Measurements from ENCODE around the gene SAMD7.

The SAMD7 gene

GRCh38 chr3:169907476-169907875, 3.9 kb upstream of the SAMD7 start:
- H3K27ac ChIP-seq (ENCODE audit: insufficient read depth, low read depth, low read length, poor library complexity, severe bottlenecking) = no peak overlapping the region
- no peak overlapping the region for H3K4me3 ChIP-seq (ENCODE audit: insufficient read depth, low read depth, low read length)
- no peaks in the 10 kb centered on the region for H3K9me3 ChIP-seq (ENCODE audit: control insufficient read depth, low read length)
- H3K4me1 ChIP-seq (ENCODE audit: control insufficient read depth, insufficient read depth, low read length) = no peaks in the 10 kb centered on the region
- no peaks in the 10 kb centered on the region for H3K36me3 ChIP-seq (ENCODE audit: control insufficient read depth, insufficient read depth, low read length)
- H3K27me3 ChIP-seq (ENCODE audit: control insufficient read depth, insufficient read depth, low read length, poor library complexity, severe bottlenecking) = no peaks in the 10 kb centered on the region

- Histone ChIP-seq H3K4me1 (ENCODE audit: control insufficient read depth, insufficient read depth, low read length) (no peaks in the 10 kb centered on the region), H3K36me3 (ENCODE audit: control insufficient read depth, insufficient read depth, low read length) (no peaks in the 10 kb centered on the region), H3K9me3 (ENCODE audit: control insufficient read depth, low read length) (no peaks in the 10 kb centered on the region), H3K27ac (ENCODE audit: insufficient read depth, low read depth, low read length, poor library complexity, severe bottlenecking) (no peak overlapping the region), H3K27me3 (ENCODE audit: control insufficient read depth, insufficient read depth, low read length, poor library complexity, severe bottlenecking) (no peaks in the 10 kb centered on the region), H3K4me3 (ENCODE audit: insufficient read depth, low read depth, low read length) (no peak overlapping the region)
- 91 to 95% methylated on average over 4 of the region's 4 CpGs for WGBS, 2 experiments
These were observed 3.4 kb upstream of the SAMD7 start for GRCh38 chr3:169907944-169908343.

GRCh38 chr3:169913323-169913722, 2.0 kb downstream of the SAMD7 start:
- Histone ChIP-seq H3K4me1 (ENCODE audit: control insufficient read depth, insufficient read depth, low read length) (no peaks in the 10 kb centered on the region), H3K9me3 (ENCODE audit: control insufficient read depth, low read length) (no peaks in the 10 kb centered on the region), H3K27ac (ENCODE audit: insufficient read depth, low read depth, low read length, poor library complexity, severe bottlenecking) (no peak overlapping the region), H3K36me3 (ENCODE audit: control insufficient read depth, insufficient read depth, low read length) (no peaks in the 10 kb centered on the region), H3K27me3 (ENCODE audit: control insufficient read depth, insufficient read depth, low read length, poor library complexity, severe bottlenecking) (no peaks in the 10 kb centered on the region), H3K4me3 (ENCODE audit: insufficient read depth, low read depth, low read length) (no peak overlapping the region)
- 93 to 95% methylated on average over 3 of the region's 3 CpGs for WGBS, 2 experiments

GRCh38 chr3:169914321-169914720, 2.9 kb downstream of the SAMD7 start:
- Histone ChIP-seq H3K4me3 (ENCODE audit: insufficient read depth, low read depth, low read length) (no peak overlapping the region), H3K27ac (ENCODE audit: insufficient read depth, low read depth, low read length, poor library complexity, severe bottlenecking) (no peak overlapping the region), H3K4me1 (ENCODE audit: control insufficient read depth, insufficient read depth, low read length) (no peaks in the 10 kb centered on the region), H3K9me3 (ENCODE audit: control insufficient read depth, low read length) (no peaks in the 10 kb centered on the region), H3K36me3 (ENCODE audit: control insufficient read depth, insufficient read depth, low read length) (no peaks in the 10 kb centered on the region), H3K27me3 (ENCODE audit: control insufficient read depth, insufficient read depth, low read length, poor library complexity, severe bottlenecking) (no peaks in the 10 kb centered on the region)
- 89 to 96% methylated on average over 2 of the region's 2 CpGs for WGBS, 2 experiments

- no peak overlapping the region for H3K27ac ChIP-seq (ENCODE audit: insufficient read depth, low read depth, low read length, poor library complexity, severe bottlenecking)
- no peaks in the 10 kb centered on the region for H3K36me3 ChIP-seq (ENCODE audit: control insufficient read depth, insufficient read depth, low read length)
- whole genome bisulfite sequencing, 2 experiments = 73 to 75% methylated on average over 8 of the region's 8 CpGs
- H3K9me3 ChIP-seq (ENCODE audit: control insufficient read depth, low read length) = no peaks in the 10 kb centered on the region
- no peaks in the 10 kb centered on the region for H3K27me3 ChIP-seq (ENCODE audit: control insufficient read depth, insufficient read depth, low read length, poor library complexity, severe bottlenecking)
- H3K4me3 ChIP-seq (ENCODE audit: insufficient read depth, low read depth, low read length) = no peak overlapping the region
- H3K4me1 ChIP-seq (ENCODE audit: control insufficient read depth, insufficient read depth, low read length) = no peaks in the 10 kb centered on the region
These were observed 11.8 kb downstream of the SAMD7 start for GRCh38 chr3:169923189-169923588.

GRCh38 chr3:169923831-169924230, 12.5 kb downstream of the SAMD7 start:
- 93 to 95% methylated on average over 1 of the region's 1 CpG for WGBS, 2 experiments
- H3K9me3 ChIP-seq (ENCODE audit: control insufficient read depth, low read length) = no peaks in the 10 kb centered on the region

GRCh38 chr3:169929830-169930519, 18.6 kb downstream of the SAMD7 start:
- no peaks in the 10 kb centered on the region for H3K9me3 ChIP-seq (ENCODE audit: control insufficient read depth, low read length)
- no peaks in the 10 kb centered on the region for H3K36me3 ChIP-seq (ENCODE audit: control insufficient read depth, insufficient read depth, low read length)
- no peaks in the 10 kb centered on the region for H3K27me3 ChIP-seq (ENCODE audit: control insufficient read depth, insufficient read depth, low read length, poor library complexity, severe bottlenecking)
- no peak overlapping the region for H3K4me3 ChIP-seq (ENCODE audit: insufficient read depth, low read depth, low read length)
- H3K4me1 ChIP-seq (ENCODE audit: control insufficient read depth, insufficient read depth, low read length) = no peaks in the 10 kb centered on the region
- H3K27ac ChIP-seq (ENCODE audit: insufficient read depth, low read depth, low read length, poor library complexity, severe bottlenecking) = no peak overlapping the region
- WGBS, 2 experiments = 86 to 90% methylated on average over 3 of the region's 3 CpGs

More at GRCh38 chr3:169923831-169924230, 12.5 kb downstream of the SAMD7 start:
- Histone ChIP-seq H3K4me1 (ENCODE audit: control insufficient read depth, insufficient read depth, low read length) (no peaks in the 10 kb centered on the region), H3K36me3 (ENCODE audit: control insufficient read depth, insufficient read depth, low read length) (no peaks in the 10 kb centered on the region), H3K27ac (ENCODE audit: insufficient read depth, low read depth, low read length, poor library complexity, severe bottlenecking) (no peak overlapping the region), H3K4me3 (ENCODE audit: insufficient read depth, low read depth, low read length) (no peak overlapping the region), H3K27me3 (ENCODE audit: control insufficient read depth, insufficient read depth, low read length, poor library complexity, severe bottlenecking) (no peaks in the 10 kb centered on the region)

- no peaks in the 10 kb centered on the region for H3K36me3 ChIP-seq (ENCODE audit: control insufficient read depth, insufficient read depth, low read length)
- WGBS, 2 experiments = 91 to 96% methylated on average over 3 of the region's 3 CpGs
- no peaks in the 10 kb centered on the region for H3K4me1 ChIP-seq (ENCODE audit: control insufficient read depth, insufficient read depth, low read length)
- H3K9me3 ChIP-seq (ENCODE audit: control insufficient read depth, low read length) = no peaks in the 10 kb centered on the region
- H3K27me3 ChIP-seq (ENCODE audit: control insufficient read depth, insufficient read depth, low read length, poor library complexity, severe bottlenecking) = no peaks in the 10 kb centered on the region
- H3K27ac ChIP-seq (ENCODE audit: insufficient read depth, low read depth, low read length, poor library complexity, severe bottlenecking) = no peak overlapping the region
- H3K4me3 ChIP-seq (ENCODE audit: insufficient read depth, low read depth, low read length) = no peak overlapping the region
These were observed 19.5 kb downstream of the SAMD7 start for GRCh38 chr3:169930843-169931242.

- Histone ChIP-seq H3K4me3 (ENCODE audit: insufficient read depth, low read depth, low read length) (no peak overlapping the region), H3K27me3 (ENCODE audit: control insufficient read depth, insufficient read depth, low read length, poor library complexity, severe bottlenecking) (no peaks in the 10 kb centered on the region)
- 94 to 96% methylated on average over 14 of the region's 14 CpGs for WGBS, 2 experiments
These were observed 20.6 kb downstream of the SAMD7 start for GRCh38 chr3:169931747-169932520.

GRCh38 chr3:169939320-169939719, 27.9 kb downstream of the SAMD7 start:
- Histone ChIP-seq H3K27ac (ENCODE audit: insufficient read depth, low read depth, low read length, poor library complexity, severe bottlenecking) (no peak overlapping the region), H3K36me3 (ENCODE audit: control insufficient read depth, insufficient read depth, low read length) (no peaks in the 10 kb centered on the region), H3K4me1 (ENCODE audit: control insufficient read depth, insufficient read depth, low read length) (no peaks in the 10 kb centered on the region), H3K4me3 (ENCODE audit: insufficient read depth, low read depth, low read length) (no peak overlapping the region), H3K9me3 (ENCODE audit: control insufficient read depth, low read length) (no peaks in the 10 kb centered on the region), H3K27me3 (ENCODE audit: control insufficient read depth, insufficient read depth, low read length, poor library complexity, severe bottlenecking) (no peaks in the 10 kb centered on the region)
- 82% methylated on average over 1 of the region's 1 CpG; no CpG with 5 or more reads in 1 of the 2 experiments for WGBS, 2 experiments

More at GRCh38 chr3:169931747-169932520, 20.6 kb downstream of the SAMD7 start:
- H3K27ac ChIP-seq (ENCODE audit: insufficient read depth, low read depth, low read length, poor library complexity, severe bottlenecking) = no peak overlapping the region
- no peaks in the 10 kb centered on the region for H3K36me3 ChIP-seq (ENCODE audit: control insufficient read depth, insufficient read depth, low read length)
- H3K9me3 ChIP-seq (ENCODE audit: control insufficient read depth, low read length) = no peaks in the 10 kb centered on the region
- no peaks in the 10 kb centered on the region for H3K4me1 ChIP-seq (ENCODE audit: control insufficient read depth, insufficient read depth, low read length)

All from ectodermal cell (in vitro differentiated cells).